ENCODE data around the gene LIMA1.
"Not testable (repeated sequence)": the region's sequence is repeated elsewhere in the genome, so short reads cannot be mapped to it uniquely, and the experiment has no call there.

LIMA1 gene

DNA sequence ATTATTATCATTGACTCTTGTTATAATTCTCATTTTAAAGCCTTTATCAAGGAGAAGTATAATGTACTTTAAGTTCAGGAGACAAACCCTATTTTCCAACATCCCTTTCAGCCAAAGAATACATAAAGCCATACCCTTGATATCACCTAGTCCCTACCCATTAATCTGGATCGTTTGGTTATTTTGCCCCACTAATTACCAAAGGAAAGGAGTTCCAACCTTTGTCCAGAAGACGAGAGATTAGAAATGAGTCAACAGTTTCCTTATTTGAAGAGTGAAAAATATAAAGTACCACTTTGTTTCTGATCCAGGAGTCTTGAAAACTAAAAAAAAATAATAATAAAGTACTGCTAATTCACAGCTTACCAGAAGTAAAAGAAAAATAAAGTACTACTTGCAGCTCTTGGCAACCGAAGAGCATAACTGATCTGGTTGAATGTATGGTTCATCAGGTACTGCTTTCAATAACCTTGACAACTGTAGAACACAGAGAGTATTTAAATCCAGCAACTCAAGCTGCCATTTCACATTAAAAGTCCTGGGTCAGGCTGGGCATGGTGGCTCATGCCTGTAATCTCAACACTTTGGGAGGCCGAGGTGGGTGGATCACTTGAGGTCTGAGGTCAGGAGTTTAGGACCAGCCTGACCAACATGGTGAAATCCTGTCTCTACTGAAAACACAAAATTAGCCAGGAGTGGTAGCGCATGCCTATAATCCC, 33.7 kb downstream of the LIMA1 start:
- TF ChIP-seq, protein P1, sequence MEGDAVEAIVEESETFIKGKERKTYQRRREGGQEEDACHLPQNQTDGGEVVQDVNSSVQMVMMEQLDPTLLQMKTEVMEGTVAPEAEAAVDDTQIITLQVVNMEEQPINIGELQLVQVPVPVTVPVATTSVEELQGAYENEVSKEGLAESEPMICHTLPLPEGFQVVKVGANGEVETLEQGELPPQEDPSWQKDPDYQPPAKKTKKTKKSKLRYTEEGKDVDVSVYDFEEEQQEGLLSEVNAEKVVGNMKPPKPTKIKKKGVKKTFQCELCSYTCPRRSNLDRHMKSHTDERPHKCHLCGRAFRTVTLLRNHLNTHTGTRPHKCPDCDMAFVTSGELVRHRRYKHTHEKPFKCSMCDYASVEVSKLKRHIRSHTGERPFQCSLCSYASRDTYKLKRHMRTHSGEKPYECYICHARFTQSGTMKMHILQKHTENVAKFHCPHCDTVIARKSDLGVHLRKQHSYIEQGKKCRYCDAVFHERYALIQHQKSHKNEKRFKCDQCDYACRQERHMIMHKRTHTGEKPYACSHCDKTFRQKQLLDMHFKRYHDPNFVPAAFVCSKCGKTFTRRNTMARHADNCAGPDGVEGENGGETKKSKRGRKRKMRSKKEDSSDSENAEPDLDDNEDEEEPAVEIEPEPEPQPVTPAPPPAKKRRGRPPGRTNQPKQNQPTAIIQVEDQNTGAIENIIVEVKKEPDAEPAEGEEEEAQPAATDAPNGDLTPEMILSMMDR (IDR thresholded peaks at IDR 0.05; ENCODE audit: low read depth, low read length) = no peak
- DNase-seq (ENCODE audit: extremely low read depth, low read depth) = no peak

DNA sequence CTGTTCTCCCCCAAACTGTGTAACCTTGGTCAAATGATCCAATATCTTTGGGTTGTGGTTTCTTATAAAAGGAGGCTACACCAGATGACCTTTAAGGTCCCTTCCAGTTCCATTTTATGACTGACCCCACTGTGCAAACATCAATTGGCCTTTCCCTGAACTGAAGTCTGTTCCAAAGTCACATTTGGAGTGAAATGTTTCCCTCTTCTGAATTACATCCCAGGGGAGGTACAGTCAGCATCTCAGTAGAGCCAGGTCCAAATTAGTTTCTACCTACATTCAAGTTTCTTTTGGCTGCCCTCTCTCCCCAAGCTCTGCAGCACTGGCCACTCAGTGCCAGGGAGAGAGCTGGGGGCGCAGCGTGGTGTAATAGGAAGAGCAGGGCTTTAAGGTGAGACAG, 34.4 kb downstream of the LIMA1 start:
- no peak for DNase-seq (ENCODE audit: extremely low read depth, low read depth)
- TF ChIP-seq, protein P1 (IDR thresholded peaks at IDR 0.05; ENCODE audit: low read depth, low read length) = no peak

DNA sequence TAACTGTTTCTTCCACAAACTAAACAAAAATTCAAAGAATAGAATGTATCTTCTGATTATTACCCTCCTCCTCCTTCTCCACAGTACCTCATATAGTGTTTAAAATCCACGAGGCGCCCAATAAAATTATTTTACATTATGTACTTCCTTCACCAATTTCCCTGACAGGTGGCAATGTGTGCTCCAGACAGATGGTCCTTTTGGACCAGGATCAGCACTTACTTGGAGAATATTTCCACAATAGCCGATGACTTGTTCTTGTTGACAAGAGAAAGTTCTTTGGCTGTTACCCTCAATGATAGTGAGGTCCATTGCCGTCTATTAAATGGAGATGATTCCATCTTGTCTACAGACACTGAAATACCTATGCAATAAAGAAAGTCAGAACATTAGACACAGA, 34.9 kb downstream of the LIMA1 start:
- DNase-seq (ENCODE audit: extremely low read depth, low read depth) = no peak
- TF ChIP-seq, protein P1 (IDR thresholded peaks at IDR 0.05; ENCODE audit: low read depth, low read length) = no peak

DNA sequence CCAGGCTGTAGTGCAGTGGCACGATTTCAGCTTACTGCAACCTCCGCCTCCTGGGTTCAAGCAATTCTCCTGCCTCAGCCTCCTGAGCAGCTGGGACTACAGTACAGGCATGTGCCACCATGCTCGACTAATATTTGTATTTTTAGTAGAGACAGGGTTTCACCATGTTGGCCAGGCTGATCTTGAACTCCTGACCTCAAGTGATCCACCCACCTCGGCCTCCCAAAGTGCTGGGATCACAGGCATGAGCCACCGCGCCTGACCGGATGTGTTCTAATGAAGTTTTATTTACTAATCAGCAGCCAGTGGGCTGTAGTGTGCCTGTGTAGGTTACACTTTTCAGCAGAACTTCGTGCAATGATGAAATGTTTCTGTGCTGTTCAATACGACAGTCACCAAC, 35.7 kb downstream of the LIMA1 start:
- not testable (repeated sequence) for DNase-seq (ENCODE audit: extremely low read depth, low read depth)

DNA sequence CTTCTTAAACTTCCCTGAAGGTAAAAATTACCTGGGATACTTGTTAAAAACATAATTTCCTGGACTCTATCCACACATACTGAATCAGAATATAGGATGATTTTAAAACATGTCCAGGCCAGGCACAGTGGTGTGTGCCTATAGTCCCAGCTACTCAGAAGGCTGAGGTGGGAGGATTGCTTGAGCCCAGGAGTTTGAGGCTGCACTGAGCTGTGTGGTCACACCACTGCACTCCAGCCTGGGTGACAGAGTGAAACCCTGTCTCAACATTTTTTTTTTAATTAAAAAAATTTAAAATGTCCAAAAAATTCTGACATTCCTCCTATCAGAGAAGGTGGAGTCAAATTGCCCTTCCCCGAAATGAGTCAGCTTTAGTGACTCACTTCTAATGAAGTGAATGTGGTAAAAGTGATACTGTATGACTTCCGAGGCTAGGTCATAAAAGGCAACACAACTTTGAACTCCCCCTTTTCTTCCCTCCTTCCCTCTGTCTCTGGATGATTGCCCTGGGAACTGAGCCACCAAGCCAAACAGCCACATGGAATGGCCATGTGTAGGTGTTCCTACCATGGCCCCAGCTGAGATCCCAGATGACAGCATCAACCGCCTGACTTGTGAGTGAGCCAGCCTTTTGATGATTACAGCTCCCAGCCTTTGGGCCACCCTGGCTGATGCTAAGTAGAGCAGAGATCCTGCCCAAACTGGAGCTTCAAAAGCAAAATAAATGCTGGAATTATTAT, 36.3 kb downstream of the LIMA1 start:
- TF ChIP-seq, protein P1 (IDR thresholded peaks at IDR 0.05; ENCODE audit: low read depth, low read length) = no peak
- peak; percentile 87 for DNase-seq (ENCODE audit: extremely low read depth, low read depth)

DNA sequence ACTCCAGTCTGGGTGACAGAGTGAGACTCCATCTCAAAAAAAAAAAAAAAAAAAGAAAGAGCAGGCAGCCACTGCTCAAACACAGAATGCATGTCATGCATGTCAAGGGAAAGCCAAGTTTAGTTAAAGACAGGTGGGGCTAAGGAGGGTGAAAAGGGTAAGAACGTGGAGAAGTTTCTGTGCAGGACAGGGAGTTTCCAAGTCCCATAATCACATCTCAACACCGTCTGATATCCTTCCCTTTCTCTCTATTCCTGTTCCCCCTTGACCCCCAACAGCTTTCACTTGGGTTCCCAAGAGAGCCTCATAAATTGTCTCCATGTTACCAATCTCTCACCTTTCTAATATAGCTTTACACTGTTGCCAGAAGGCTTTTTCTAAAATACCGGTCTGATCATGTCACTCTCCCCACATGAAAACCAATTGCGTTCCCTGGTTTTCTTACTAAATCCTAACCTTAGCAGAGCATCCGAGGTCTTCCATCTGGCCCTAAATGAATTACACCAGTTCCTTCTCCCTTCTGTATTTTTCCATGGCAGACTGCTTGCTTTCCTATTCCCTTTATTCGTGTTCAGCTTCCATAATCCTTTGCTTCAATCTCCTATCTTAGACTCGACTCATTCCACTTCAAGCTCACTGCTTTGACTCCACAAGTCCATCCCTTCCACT, 37.0 kb downstream of the LIMA1 start:
- no peak for DNase-seq (ENCODE audit: extremely low read depth, low read depth)

DNA sequence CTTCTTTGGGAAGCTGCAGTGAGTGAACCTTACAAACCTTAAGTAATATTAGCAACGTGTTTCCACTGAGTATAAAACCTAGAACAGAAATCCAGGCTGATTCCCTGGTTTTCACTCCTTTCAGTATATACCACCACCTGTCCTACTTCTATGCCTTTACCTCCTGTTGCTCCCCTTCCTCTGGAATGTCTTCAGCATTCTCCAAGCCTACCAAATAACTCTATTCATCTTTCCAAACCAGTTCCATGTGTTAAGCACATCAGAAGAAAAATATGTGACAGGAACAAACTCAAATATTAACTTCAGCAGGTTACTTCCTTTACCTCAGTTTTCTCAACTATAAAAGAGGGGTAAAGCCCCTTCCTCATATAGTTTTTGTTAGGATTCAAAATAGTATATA, 39.8 kb downstream of the LIMA1 start:
- DNase-seq (ENCODE audit: extremely low read depth, low read depth) = no peak
- TF ChIP-seq, protein P1 (IDR thresholded peaks at IDR 0.05; ENCODE audit: low read depth, low read length) = no peak

More for the DNA sequence above, 37.0 kb downstream of the LIMA1 start:
- TF ChIP-seq, protein P1 (IDR thresholded peaks at IDR 0.05; ENCODE audit: low read depth, low read length) = no peak
